Gastrocnemius medialis (tissue), 4 donors: Measurements from ENCODE around the gene EXOSC3. TPM values are rescaled to one million over a fixed set of nuclear protein-coding genes. Genes with fewer than 3 reads are reported as not detected.
"Not testable (repeated sequence)": the region's sequence is repeated elsewhere in the genome, so short reads cannot be mapped to it uniquely, and the experiment has no call there.

Experiments used
- ATAC-seq, 2 donors: fragments of 150-250 bp; one replicate each; pipeline ENCODE4 v1.9.1; 2016
- DNase-seq, 2 donors: peaks; one replicate each; pipeline ENCODE4 v3.0.0-alpha.2; 2019
- H3K27ac ChIP-seq, 4 donors: fragments of 200-600 bp; sonication (generic); 1 replicate in 1 of 4; 2 replicates in 3 of 4; pipeline ENCODE4 v1.5.1; 2016 to 2018; ENCODE audit warnings: mild to moderate bottlenecking in 2 of 4, moderate library complexity in 1 of 4
- H3K27me3 ChIP-seq, 3 donors: fragments of 200-600 bp; sonication (generic) in 2 of 3; 1 replicate in 1 of 3; 2 replicates in 2 of 3; pipeline versions ENCODE4 v1.5.1 to v1.6.0; 2016 to 2019; ENCODE audit warnings: mild to moderate bottlenecking in 1 of 3, moderate library complexity in 1 of 3
- H3K36me3 ChIP-seq, 2 donors: fragments of 200-600 bp; sonication (generic) in 1 of 2; one replicate each; pipeline ENCODE4 v1.5.1; 2017 to 2018
- H3K4me1 ChIP-seq, 2 donors: fragments of 200-600 bp; sonication (generic) in 1 of 2; one replicate each; pipeline ENCODE4 v1.5.1; 2016 to 2017; ENCODE audit warnings: mild to moderate bottlenecking in 2 of 2
- H3K4me3 ChIP-seq, 4 donors: fragments of 200-600 bp; sonication (generic) in 3 of 4; 1 replicate in 1 of 4; 2 replicates in 3 of 4; pipeline ENCODE4 v1.5.1; 2016 to 2019; ENCODE audit warnings: mild to moderate bottlenecking in 2 of 4
- H3K9me3 ChIP-seq, 3 donors: fragments of 200-600 bp; sonication (generic) in 2 of 3; 1 replicate in 1 of 3; 2 replicates in 2 of 3; pipeline ENCODE4 v1.5.1; 2016 to 2019
- POLR2A ChIP-seq, 2 donors: fragments of 450-650 bp; IDR thresholded peaks; one replicate each; pipeline ENCODE4 v1.6.1; 2017; ENCODE audit warnings: antibody characterized with exemption in 2 of 2, mild to moderate bottlenecking in 2 of 2, moderate library complexity in 2 of 2
- in situ Hi-C, 4 donors: fragments of 200-750 bp; cut with MboI; loops; one replicate each; pipeline versions ENCODE4 v1.15.0 to v1.8.0; 2017; ENCODE audit warnings: low sequenced_read_pairs in 4 of 4
- intact Hi-C: fragments of 100-400 bp; cut with DNase I; formaldehyde crosslinking; loops from one replicate; pipeline ENCODE4 v1.15.1; 2023; ENCODE audit warnings: low total_unique reads
- total RNA-seq, 4 donors: library from RNA; depleted of rRNA; stranded (reverse); fragments of >200 nt; gene quantifications; one replicate each; pipeline versions ENCODE4 v1.1.0 to v1.2.3, GENCODE V29; 2016
- TF ChIP-seq, protein P1 (sequence below), 5 experiments: fragments of 450-650 bp in 3 of 5; fragments of 200-600 bp in 2 of 5; sonication (generic) in 2 of 5; IDR thresholded peaks in 4 of 5; conservative IDR thresholded peaks in 1 of 5; 1 replicate in 4 of 5; 2 replicates in 1 of 5; pipeline ENCODE4 v1.5.1; 2016 to 2019; ENCODE audit warnings: antibody characterized with exemption in 5 of 5, mild to moderate bottlenecking in 3 of 5, moderate library complexity in 3 of 5

Gene EXOSC3
- total RNA-seq, 4 donors from 2014 or later = 15.6 to 46.7 (median 17.8) TPM

DNA sequence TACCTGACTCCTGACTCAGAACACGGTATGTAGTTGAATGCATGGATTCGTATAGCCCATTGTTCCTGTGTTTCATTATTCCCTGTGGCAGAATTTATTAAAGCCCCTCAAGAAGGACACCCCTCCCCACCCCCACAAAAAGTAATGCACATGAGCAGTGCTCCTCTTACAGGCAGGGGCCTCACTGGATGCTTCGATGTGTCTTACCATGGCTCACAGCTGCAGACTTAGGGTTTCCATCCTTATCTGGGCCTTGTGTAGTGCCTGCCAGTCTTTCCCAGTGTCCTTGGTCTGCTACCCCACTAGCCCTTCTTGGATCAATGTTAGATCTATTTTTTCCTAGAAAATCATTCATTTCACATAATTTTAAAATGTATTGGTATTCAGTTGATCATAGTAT, 14.9 kb downstream of the EXOSC3 start:
- Histone ChIP-seq H3K9me3 (no peaks in the 10 kb centered on the region), H3K27me3 (no peaks in the 10 kb centered on the region), H3K36me3 (peaks cover 0 to 35% of the 10 kb centered on the region in 2 donors), H3K4me3 (no peak overlapping the region), H3K27ac (no peak overlapping the region), H3K4me1 (no peaks in the 10 kb centered on the region)
- in situ Hi-C loops (loop anchor here in 1 of 4 donors (25.0 kb wide), 1 partner anchor 642 kb away; the partner anchor contains the start of gene IGFBPL1), intact Hi-C loops (no loop called here)
- DNase-seq = no peak
- no peak for ATAC-seq
- TF ChIP-seq POLR2A (IDR thresholded peaks at IDR 0.05) = no peak

DNA sequence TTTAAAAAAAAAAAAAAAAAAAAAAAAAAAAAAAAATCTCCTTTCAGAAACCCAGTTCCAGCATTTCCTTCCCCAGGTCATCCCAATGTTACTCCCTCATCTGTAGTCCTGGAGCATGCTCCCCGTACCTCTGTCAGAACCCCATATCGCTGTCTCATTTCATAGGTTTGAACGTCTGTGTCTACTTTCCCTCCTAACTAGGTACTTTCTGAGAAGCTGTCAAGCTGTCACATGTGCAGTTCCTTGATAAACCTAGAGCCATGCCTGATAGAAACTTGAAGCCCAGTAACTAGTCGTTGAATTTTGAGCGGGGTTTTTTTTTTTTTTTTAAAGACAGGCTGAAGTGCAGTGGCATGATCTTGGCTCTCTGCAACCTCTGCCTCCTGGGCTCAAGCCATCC, 15.6 kb downstream of the EXOSC3 start:
- intact Hi-C loops = no loop called here

DNA sequence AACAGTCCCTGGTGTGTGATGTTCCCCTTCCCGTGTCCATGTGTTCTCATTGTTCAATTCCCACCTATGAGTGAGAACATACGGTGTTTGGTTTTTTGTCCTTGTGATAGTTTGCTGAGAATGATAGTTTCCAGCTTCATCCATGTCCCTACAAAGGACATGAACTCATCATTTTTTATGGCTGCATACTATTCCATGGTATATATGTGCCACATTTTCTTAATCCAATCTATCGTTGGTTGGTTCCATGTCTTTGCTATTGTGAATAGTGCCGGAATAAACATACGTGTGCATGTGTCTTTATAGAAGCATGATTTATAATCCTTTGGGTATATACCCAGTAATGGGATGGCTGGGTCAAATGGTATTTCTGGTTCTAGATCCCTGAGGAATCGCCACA, 19.6 kb downstream of the EXOSC3 start:
- H3K27ac ChIP-seq, H3K9me3 ChIP-seq, ATAC-seq, H3K4me1 ChIP-seq, DNase-seq, H3K27me3 ChIP-seq, intact Hi-C loops, H3K4me3 ChIP-seq: not testable (repeated sequence)
- in situ Hi-C loops = loop anchor here in 1 of 4 donors (25.0 kb wide), 1 partner anchor 647 kb away; the partner anchor contains the start of gene IGFBPL1
- peaks cover 0 to 11% of the 10 kb centered on the region in 2 donors for H3K36me3 ChIP-seq

More for the DNA sequence above, 15.6 kb downstream of the EXOSC3 start:
- no peak for TF ChIP-seq POLR2A (IDR thresholded peaks at IDR 0.05)
- TF ChIP-seq, protein P1, sequence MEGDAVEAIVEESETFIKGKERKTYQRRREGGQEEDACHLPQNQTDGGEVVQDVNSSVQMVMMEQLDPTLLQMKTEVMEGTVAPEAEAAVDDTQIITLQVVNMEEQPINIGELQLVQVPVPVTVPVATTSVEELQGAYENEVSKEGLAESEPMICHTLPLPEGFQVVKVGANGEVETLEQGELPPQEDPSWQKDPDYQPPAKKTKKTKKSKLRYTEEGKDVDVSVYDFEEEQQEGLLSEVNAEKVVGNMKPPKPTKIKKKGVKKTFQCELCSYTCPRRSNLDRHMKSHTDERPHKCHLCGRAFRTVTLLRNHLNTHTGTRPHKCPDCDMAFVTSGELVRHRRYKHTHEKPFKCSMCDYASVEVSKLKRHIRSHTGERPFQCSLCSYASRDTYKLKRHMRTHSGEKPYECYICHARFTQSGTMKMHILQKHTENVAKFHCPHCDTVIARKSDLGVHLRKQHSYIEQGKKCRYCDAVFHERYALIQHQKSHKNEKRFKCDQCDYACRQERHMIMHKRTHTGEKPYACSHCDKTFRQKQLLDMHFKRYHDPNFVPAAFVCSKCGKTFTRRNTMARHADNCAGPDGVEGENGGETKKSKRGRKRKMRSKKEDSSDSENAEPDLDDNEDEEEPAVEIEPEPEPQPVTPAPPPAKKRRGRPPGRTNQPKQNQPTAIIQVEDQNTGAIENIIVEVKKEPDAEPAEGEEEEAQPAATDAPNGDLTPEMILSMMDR (IDR thresholded peaks at IDR 0.05 in 4 of 5, conservative IDR thresholded peaks at IDR 0.05 in 1 of 5) = no peak
- Histone ChIP-seq H3K36me3 (peaks cover 0 to 40% of the 10 kb centered on the region in 2 donors), H3K4me3 (no peak overlapping the region), H3K4me1 (no peaks in the 10 kb centered on the region), H3K27ac (no peak overlapping the region), H3K9me3 (no peaks in the 10 kb centered on the region), H3K27me3 (no peaks in the 10 kb centered on the region)
- no peak for DNase-seq
- no peak for ATAC-seq
- in situ Hi-C loops = loop anchor here in 1 of 4 donors (25.0 kb wide), 1 partner anchor 643 kb away; the partner anchor contains the start of gene IGFBPL1

DNA sequence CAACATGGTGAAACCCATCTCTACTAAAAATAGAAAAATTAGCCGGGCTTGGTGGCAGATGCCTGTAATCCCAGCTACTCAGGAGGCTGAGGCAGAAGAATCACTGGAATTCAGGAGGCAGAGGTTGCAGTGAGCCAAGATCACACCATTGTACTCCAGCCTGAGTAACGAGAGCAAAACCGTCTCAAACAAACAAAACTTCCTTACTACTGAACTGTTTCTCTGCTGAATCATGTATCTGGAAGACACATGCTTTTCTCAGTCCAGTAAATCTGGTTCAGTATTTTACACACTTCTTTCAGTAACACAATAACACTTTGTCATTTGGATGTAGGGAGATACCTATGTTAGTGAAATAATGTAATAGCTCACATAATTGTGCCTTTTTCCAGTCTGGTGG, 23.4 kb downstream of the EXOSC3 start:
- TF ChIP-seq, protein P1 (IDR thresholded peaks at IDR 0.05 in 4 of 5, conservative IDR thresholded peaks at IDR 0.05 in 1 of 5) = no peak
- no peak for TF ChIP-seq POLR2A (IDR thresholded peaks at IDR 0.05)
- H3K27ac ChIP-seq = no peak overlapping the region
- H3K36me3 ChIP-seq = peaks cover 0 to 6% of the 10 kb centered on the region in 2 donors
- H3K4me3 ChIP-seq = no peak overlapping the region
- no peaks in the 10 kb centered on the region for H3K27me3 ChIP-seq
- ATAC-seq = no peak
- H3K9me3 ChIP-seq = no peaks in the 10 kb centered on the region
- in situ Hi-C loops (loop anchor here in 1 of 4 donors (25.0 kb wide), 1 partner anchor 651 kb away; the partner anchor contains the start of gene IGFBPL1), intact Hi-C loops (no loop called here)
- no peak for DNase-seq
- no peaks in the 10 kb centered on the region for H3K4me1 ChIP-seq

DNA sequence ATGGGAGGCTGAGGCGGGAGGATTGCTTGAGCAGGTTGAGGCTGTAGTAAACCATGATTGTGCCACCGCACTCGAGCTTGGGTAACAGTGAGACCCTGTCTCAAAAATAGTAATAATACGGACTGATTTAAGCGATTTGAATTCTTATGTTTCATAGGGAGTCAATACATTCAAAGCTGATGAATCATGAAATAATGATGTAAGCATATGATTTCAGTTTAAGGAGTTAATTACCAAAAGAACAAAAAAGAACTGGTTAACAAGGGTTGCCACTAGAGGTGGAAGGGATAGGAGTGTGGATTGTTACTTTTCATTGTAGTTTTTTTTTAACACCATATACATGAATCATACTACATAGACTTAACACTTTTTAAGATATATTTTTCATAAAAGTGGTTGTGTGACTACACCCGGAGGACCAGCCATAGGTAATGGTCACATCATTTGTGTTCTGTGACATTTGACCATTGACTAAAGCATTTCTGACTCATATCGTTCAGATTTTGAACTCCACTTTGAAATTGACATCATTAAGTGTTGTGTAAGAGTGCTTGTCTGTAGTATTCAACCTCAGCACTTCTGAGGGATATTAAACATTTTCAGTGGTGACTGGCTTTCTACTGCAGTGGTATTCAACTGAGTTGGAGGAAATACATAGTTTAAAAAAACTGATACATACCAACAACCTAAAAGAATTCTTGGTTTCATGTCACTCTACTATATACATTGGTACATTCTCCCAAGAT, 24.3 kb downstream of the EXOSC3 start:
- no peak for ATAC-seq
- DNase-seq = no peak
- Histone ChIP-seq H3K27me3 (no peaks in the 10 kb centered on the region), H3K27ac (no peak overlapping the region), H3K4me1 (no peaks in the 10 kb centered on the region), H3K36me3 (peaks cover 0 to 6% of the 10 kb centered on the region in 2 donors), H3K4me3 (no peak overlapping the region), H3K9me3 (no peaks in the 10 kb centered on the region)
- intact Hi-C loops (no loop called here), in situ Hi-C loops (loop anchor here in 1 of 4 donors (25.0 kb wide), 1 partner anchor 652 kb away; the partner anchor contains the start of gene IGFBPL1)
- TF ChIP-seq, protein P1 (IDR thresholded peaks at IDR 0.05 in 4 of 5, conservative IDR thresholded peaks at IDR 0.05 in 1 of 5) = no peak
- no peak for TF ChIP-seq POLR2A (IDR thresholded peaks at IDR 0.05)
